DND-41 (cell line): ENCODE data around the gene TMEM182.

Experiments used
- EZH2 ChIP-seq: IDR thresholded peaks from 3 replicates; pipeline ENCODE4 v1.6.1; 2012; ENCODE audit warnings: borderline replicate concordance, low read depth, mild to moderate bottlenecking, moderate library complexity, low read length, inconsistent platforms; ENCODE audit not compliant: severe bottlenecking
- TF ChIP-seq, protein P1 (sequence below): IDR thresholded peaks from 2 replicates; pipeline ENCODE4 v1.5.1; 2012; ENCODE audit warnings: borderline replicate concordance, low read length, moderate library complexity, mild to moderate bottlenecking; ENCODE audit not compliant: poor library complexity, severe bottlenecking; ENCODE audit errors: extremely low read depth

DNA sequence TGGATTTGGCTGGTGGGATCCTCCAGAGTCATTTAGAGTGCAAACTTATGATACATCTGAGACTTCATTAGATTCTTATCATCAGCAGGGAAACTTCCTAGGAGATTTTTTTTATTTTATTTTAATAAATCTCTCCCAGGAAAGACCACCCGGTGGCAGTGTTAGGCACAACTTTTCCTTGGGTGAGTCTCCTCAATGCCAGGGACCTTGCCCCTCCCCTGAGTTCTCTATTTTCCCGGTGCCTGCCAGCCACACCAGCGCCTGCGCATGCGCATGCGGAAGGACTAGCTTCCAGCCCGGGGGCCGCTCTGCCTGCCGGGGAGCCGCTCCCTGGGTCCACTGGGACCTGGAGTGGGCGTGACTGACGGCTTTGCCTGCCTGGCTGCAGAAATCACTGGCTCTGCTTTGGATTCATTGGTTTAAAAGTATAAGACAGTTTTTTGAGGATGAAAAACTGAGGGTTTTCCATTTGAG lies 86.6 kb downstream of the TMEM182 start:
- TF ChIP-seq, protein P1, sequence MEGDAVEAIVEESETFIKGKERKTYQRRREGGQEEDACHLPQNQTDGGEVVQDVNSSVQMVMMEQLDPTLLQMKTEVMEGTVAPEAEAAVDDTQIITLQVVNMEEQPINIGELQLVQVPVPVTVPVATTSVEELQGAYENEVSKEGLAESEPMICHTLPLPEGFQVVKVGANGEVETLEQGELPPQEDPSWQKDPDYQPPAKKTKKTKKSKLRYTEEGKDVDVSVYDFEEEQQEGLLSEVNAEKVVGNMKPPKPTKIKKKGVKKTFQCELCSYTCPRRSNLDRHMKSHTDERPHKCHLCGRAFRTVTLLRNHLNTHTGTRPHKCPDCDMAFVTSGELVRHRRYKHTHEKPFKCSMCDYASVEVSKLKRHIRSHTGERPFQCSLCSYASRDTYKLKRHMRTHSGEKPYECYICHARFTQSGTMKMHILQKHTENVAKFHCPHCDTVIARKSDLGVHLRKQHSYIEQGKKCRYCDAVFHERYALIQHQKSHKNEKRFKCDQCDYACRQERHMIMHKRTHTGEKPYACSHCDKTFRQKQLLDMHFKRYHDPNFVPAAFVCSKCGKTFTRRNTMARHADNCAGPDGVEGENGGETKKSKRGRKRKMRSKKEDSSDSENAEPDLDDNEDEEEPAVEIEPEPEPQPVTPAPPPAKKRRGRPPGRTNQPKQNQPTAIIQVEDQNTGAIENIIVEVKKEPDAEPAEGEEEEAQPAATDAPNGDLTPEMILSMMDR = no peak
- TF ChIP-seq EZH2 = no peak
